ENCODE results near the gene GPC6. TPM values are rescaled to one million over a fixed set of nuclear protein-coding genes. Genes with fewer than 3 reads are reported as not detected.

GPC6 gene
- total RNA-seq, 3 donors from 2014 or later: 0.03 to 0.08 TPM; not detected in 1

GRCh38 chr13:94079876-94080275, 853.3 kb downstream of the GPC6 start:
- no peak overlapping the region for H3K4me3 Mint-ChIP-seq
- H3K4me1 Mint-ChIP-seq (ENCODE audit: low read depth): no peaks in the 10 kb centered on the region
- H3K9me3 Mint-ChIP-seq: peaks cover 7% of the 10 kb centered on the region
- DNase-seq: no peak
- no peak for ATAC-seq
- H3K27me3 Mint-ChIP-seq (ENCODE audit: low read depth): peaks cover 10% of the 10 kb centered on the region
- H3K36me3 Mint-ChIP-seq (ENCODE audit: insufficient read depth): no peaks in the 10 kb centered on the region

- peaks cover 10% of the 10 kb centered on the region for H3K27me3 Mint-ChIP-seq (ENCODE audit: low read depth)
- DNase-seq (no peak), ATAC-seq (no peak)
- no peak overlapping the region for H3K4me3 Mint-ChIP-seq
- peaks cover 7% of the 10 kb centered on the region for H3K9me3 Mint-ChIP-seq
- H3K36me3 Mint-ChIP-seq (ENCODE audit: insufficient read depth): no peaks in the 10 kb centered on the region
- no peaks in the 10 kb centered on the region for H3K4me1 Mint-ChIP-seq (ENCODE audit: low read depth)
These were observed 853.9 kb downstream of the GPC6 start for GRCh38 chr13:94080527-94080926.

- H3K9me3 Mint-ChIP-seq: no peaks in the 10 kb centered on the region
- ATAC-seq: no peak
These were observed 860.5 kb downstream of the GPC6 start for GRCh38 chr13:94087100-94087499.

GRCh38 chr13:94088742-94089141, 862.1 kb downstream of the GPC6 start:
- no peak for ATAC-seq
- no peak for DNase-seq
- no peaks in the 10 kb centered on the region for H3K36me3 Mint-ChIP-seq (ENCODE audit: insufficient read depth)
- H3K4me3 Mint-ChIP-seq: no peak overlapping the region
- H3K9me3 Mint-ChIP-seq: peaks cover 4% of the 10 kb centered on the region
- no peaks in the 10 kb centered on the region for H3K27me3 Mint-ChIP-seq (ENCODE audit: low read depth)
- H3K4me1 Mint-ChIP-seq (ENCODE audit: low read depth): no peaks in the 10 kb centered on the region

More at GRCh38 chr13:94087100-94087499, 860.5 kb downstream of the GPC6 start:
- Mint-ChIP-seq H3K4me1 (ENCODE audit: low read depth) (no peaks in the 10 kb centered on the region), H3K4me3 (no peak overlapping the region), H3K36me3 (ENCODE audit: insufficient read depth) (no peaks in the 10 kb centered on the region), H3K27me3 (ENCODE audit: low read depth) (peaks cover 7% of the 10 kb centered on the region)
- no peak for DNase-seq

- ATAC-seq (no peak), DNase-seq (no peak)
- H3K4me1 Mint-ChIP-seq (ENCODE audit: low read depth): no peaks in the 10 kb centered on the region
- no peak overlapping the region for H3K4me3 Mint-ChIP-seq
- H3K27me3 Mint-ChIP-seq (ENCODE audit: low read depth): peaks cover 2% of the 10 kb centered on the region
- H3K36me3 Mint-ChIP-seq (ENCODE audit: insufficient read depth): no peaks in the 10 kb centered on the region
- H3K9me3 Mint-ChIP-seq: peaks cover 4% of the 10 kb centered on the region
These were observed 864.3 kb downstream of the GPC6 start for GRCh38 chr13:94090773-94091480.

- Mint-ChIP-seq H3K27me3 (ENCODE audit: low read depth) (peaks cover 2% of the 10 kb centered on the region), H3K36me3 (ENCODE audit: insufficient read depth) (no peaks in the 10 kb centered on the region), H3K4me3 (no peak overlapping the region), H3K4me1 (ENCODE audit: low read depth) (no peaks in the 10 kb centered on the region), H3K9me3 (peaks cover 4% of the 10 kb centered on the region)
- ATAC-seq: no peak
- DNase-seq: no peak
These were observed 867.2 kb downstream of the GPC6 start for GRCh38 chr13:94093652-94094315.

- no peak overlapping the region for H3K4me3 Mint-ChIP-seq
- ATAC-seq (no peak), DNase-seq (no peak)
- no peaks in the 10 kb centered on the region for H3K4me1 Mint-ChIP-seq (ENCODE audit: low read depth)
- H3K9me3 Mint-ChIP-seq: no peaks in the 10 kb centered on the region
- H3K27me3 Mint-ChIP-seq (ENCODE audit: low read depth): peaks cover 4% of the 10 kb centered on the region
- peaks cover 1% of the 10 kb centered on the region for H3K36me3 Mint-ChIP-seq (ENCODE audit: insufficient read depth)
These were observed 883.2 kb downstream of the GPC6 start for GRCh38 chr13:94109715-94110374.

GRCh38 chr13:94112227-94112626, 885.6 kb downstream of the GPC6 start:
- H3K27me3 Mint-ChIP-seq (ENCODE audit: low read depth): peaks cover 7% of the 10 kb centered on the region
- no peaks in the 10 kb centered on the region for H3K9me3 Mint-ChIP-seq
- H3K4me1 Mint-ChIP-seq (ENCODE audit: low read depth): no peaks in the 10 kb centered on the region
- ATAC-seq: no peak
- no peak for DNase-seq
- H3K36me3 Mint-ChIP-seq (ENCODE audit: insufficient read depth): no peaks in the 10 kb centered on the region
- H3K4me3 Mint-ChIP-seq: no peak overlapping the region

- no peak for ATAC-seq
- Mint-ChIP-seq H3K36me3 (ENCODE audit: insufficient read depth) (no peaks in the 10 kb centered on the region), H3K27me3 (ENCODE audit: low read depth) (peaks cover 5% of the 10 kb centered on the region), H3K4me1 (ENCODE audit: low read depth) (no peaks in the 10 kb centered on the region), H3K9me3 (no peaks in the 10 kb centered on the region), H3K4me3 (no peak overlapping the region)
- DNase-seq: no peak
These were observed 886.1 kb downstream of the GPC6 start for GRCh38 chr13:94112731-94113130.

GRCh38 chr13:94113245-94113644, 886.6 kb downstream of the GPC6 start:
- ATAC-seq (no peak), DNase-seq (no peak)
- Mint-ChIP-seq H3K4me3 (no peak overlapping the region), H3K9me3 (no peaks in the 10 kb centered on the region), H3K4me1 (ENCODE audit: low read depth) (no peaks in the 10 kb centered on the region), H3K27me3 (ENCODE audit: low read depth) (peaks cover 5% of the 10 kb centered on the region), H3K36me3 (ENCODE audit: insufficient read depth) (no peaks in the 10 kb centered on the region)

- DNase-seq (no peak), ATAC-seq (no peak)
- Mint-ChIP-seq H3K4me3 (no peak overlapping the region), H3K27me3 (ENCODE audit: low read depth) (peaks cover 4% of the 10 kb centered on the region), H3K4me1 (ENCODE audit: low read depth) (no peaks in the 10 kb centered on the region), H3K9me3 (no peaks in the 10 kb centered on the region), H3K36me3 (ENCODE audit: insufficient read depth) (no peaks in the 10 kb centered on the region)
These were observed 887.6 kb downstream of the GPC6 start for GRCh38 chr13:94114166-94114565.

- Mint-ChIP-seq H3K4me3 (no peak overlapping the region), H3K9me3 (no peaks in the 10 kb centered on the region), H3K4me1 (ENCODE audit: low read depth) (no peaks in the 10 kb centered on the region), H3K36me3 (ENCODE audit: insufficient read depth) (no peaks in the 10 kb centered on the region), H3K27me3 (ENCODE audit: low read depth) (peaks cover 4% of the 10 kb centered on the region)
- no peak for DNase-seq
- no peak for ATAC-seq
These were observed 888.4 kb downstream of the GPC6 start for GRCh38 chr13:94115054-94115453.

GRCh38 chr13:94119360-94119936, 892.8 kb downstream of the GPC6 start:
- ATAC-seq (no peak), DNase-seq (no peak)
- no peaks in the 10 kb centered on the region for H3K36me3 Mint-ChIP-seq (ENCODE audit: insufficient read depth)
- H3K4me1 Mint-ChIP-seq (ENCODE audit: low read depth): no peaks in the 10 kb centered on the region
- H3K4me3 Mint-ChIP-seq: no peak overlapping the region
- H3K27me3 Mint-ChIP-seq (ENCODE audit: low read depth): peaks cover 4% of the 10 kb centered on the region
- no peaks in the 10 kb centered on the region for H3K9me3 Mint-ChIP-seq

GRCh38 chr13:94120878-94121277, 894.3 kb downstream of the GPC6 start:
- H3K4me1 Mint-ChIP-seq (ENCODE audit: low read depth): no peaks in the 10 kb centered on the region
- no peak overlapping the region for H3K4me3 Mint-ChIP-seq
- no peak for DNase-seq
- H3K9me3 Mint-ChIP-seq: no peaks in the 10 kb centered on the region
- H3K36me3 Mint-ChIP-seq (ENCODE audit: insufficient read depth): no peaks in the 10 kb centered on the region
- ATAC-seq: no peak
- H3K27me3 Mint-ChIP-seq (ENCODE audit: low read depth): peaks cover 4% of the 10 kb centered on the region
